ENCODE results near the gene RNF39. TPM values are rescaled to one million over a fixed set of nuclear protein-coding genes. Genes with fewer than 3 reads are reported as not detected.
"Not testable (repeated sequence)": the region's sequence is repeated elsewhere in the genome, so short reads cannot be mapped to it uniquely, and the experiment has no call there.

RNF39 gene
- total RNA-seq, 3 donors from 2014 or later, result not detected

DNA sequence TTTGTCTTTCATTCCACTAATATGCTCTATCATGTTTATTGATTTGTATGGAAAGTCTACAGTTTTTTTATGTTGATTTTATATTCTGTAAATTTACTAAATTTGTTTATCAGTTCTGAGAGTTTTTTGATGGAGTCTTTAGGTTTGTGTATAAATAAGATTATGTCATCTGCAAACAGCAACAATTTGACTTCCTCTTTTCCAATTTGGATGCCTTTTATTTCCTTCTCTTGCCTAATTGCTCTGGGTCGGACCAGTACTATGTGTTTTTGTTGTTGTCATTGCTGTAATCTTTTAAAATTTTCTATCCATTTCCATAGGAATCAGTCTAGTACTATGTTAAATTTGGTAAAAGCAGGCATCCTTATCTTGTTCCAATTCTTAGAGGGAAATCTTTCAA is 46.0 kb downstream of the RNF39 start:
- ATAC-seq, result no peak
- H3K36me3 Mint-ChIP-seq (ENCODE audit: insufficient read depth), result peaks cover 19% of the 10 kb centered on the region
- no peak for DNase-seq
- no peaks in the 10 kb centered on the region for H3K27me3 Mint-ChIP-seq (ENCODE audit: low read depth)
- no peaks in the 10 kb centered on the region for H3K4me1 Mint-ChIP-seq (ENCODE audit: low read depth)
- no peak overlapping the region for H3K4me3 Mint-ChIP-seq
- H3K9me3 Mint-ChIP-seq, result no peaks in the 10 kb centered on the region

DNA sequence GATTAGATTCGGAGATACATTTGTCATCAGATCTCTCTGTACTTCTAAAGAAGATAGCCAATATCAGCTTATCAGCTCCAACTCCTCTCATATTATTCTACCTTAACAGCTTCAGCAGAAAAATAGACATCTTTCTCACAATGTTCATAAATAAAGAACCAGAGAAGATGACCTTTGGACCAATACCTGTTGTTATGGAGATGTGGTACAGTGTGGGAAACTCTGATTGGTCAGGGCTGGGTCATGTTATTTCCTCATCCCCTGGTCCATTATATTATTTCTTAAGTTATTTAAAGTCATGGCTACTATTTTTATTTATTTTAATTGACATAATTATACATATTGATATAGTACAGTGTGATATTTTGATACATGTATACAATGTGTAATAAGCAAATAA is 50.4 kb downstream of the RNF39 start:
- DNase-seq (no peak), ATAC-seq (no peak)
- no peak overlapping the region for H3K4me3 Mint-ChIP-seq

DNA sequence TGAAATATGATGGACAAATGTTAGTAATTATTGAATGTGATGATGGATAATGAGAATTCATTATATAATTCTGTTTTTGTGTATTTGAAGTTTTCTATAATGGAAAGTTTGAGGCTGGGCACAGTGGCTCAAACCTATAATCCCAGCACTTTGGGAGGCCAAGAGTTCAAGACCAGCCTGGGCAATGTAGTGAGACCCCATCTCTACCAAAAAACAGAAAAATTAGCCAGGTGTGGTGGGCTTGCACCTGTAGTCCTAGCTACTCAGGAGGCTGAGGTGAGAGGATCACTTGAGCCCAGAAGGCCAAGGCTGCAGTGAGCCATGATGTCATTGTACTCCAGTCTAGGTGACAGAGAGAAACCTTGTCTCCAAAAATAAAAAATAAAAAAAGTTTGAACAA is 52.9 kb downstream of the RNF39 start:
- H3K4me1 Mint-ChIP-seq (ENCODE audit: low read depth); H3K27me3 Mint-ChIP-seq (ENCODE audit: low read depth); H3K4me3 Mint-ChIP-seq; H3K9me3 Mint-ChIP-seq; ATAC-seq; DNase-seq: not testable (repeated sequence)
- H3K36me3 Mint-ChIP-seq (ENCODE audit: insufficient read depth), result peaks cover 20% of the 10 kb centered on the region

More for the DNA sequence above, 50.4 kb downstream of the RNF39 start:
- H3K4me1 Mint-ChIP-seq (ENCODE audit: low read depth), result no peaks in the 10 kb centered on the region
- peaks cover 15% of the 10 kb centered on the region for H3K36me3 Mint-ChIP-seq (ENCODE audit: insufficient read depth)
- H3K9me3 Mint-ChIP-seq, result no peaks in the 10 kb centered on the region
- no peaks in the 10 kb centered on the region for H3K27me3 Mint-ChIP-seq (ENCODE audit: low read depth)

DNA sequence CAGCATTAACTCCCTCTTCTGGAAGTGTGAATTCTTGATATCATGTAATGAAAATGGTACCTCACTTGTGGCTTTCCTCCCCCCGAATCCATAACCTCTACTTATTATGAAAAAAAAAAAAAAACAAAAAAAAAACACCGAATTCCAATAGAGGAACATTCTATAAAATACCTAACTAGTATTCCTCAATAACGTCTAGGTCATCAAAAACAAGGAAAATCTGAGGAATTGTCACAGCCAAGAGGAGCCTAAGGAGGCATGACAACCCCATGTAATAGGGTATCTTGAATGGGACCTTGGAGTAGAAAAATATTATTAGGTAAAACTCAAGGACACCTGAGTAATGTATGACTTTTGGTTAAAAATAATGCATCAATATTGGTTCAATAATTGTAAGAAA is 53.4 kb downstream of the RNF39 start:
- no peaks in the 10 kb centered on the region for H3K27me3 Mint-ChIP-seq (ENCODE audit: low read depth)
- no peaks in the 10 kb centered on the region for H3K9me3 Mint-ChIP-seq
- H3K4me3 Mint-ChIP-seq, result no peak overlapping the region
- peaks cover 20% of the 10 kb centered on the region for H3K36me3 Mint-ChIP-seq (ENCODE audit: insufficient read depth)
- H3K4me1 Mint-ChIP-seq (ENCODE audit: low read depth), result no peaks in the 10 kb centered on the region
- ATAC-seq, result no peak
- DNase-seq, result no peak

DNA sequence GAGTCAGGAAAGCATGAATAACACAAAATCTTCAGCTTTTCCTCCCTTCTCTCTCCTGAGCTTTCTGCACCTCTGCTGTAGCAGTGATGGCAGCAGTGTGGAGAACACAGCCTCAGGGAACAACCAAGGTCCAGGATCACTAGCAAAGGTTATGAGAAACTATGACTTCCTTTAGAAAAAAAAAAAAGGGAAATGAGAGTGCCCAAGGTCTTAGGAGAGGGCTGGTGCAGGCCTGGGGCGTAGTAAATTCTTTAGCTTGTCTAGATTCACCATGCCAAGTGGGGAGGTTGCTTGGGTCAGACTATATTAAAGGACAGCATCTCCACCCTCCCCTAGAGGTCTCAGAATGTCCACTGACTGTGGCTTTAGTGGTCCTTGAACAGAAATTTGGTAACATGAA is 54.9 kb downstream of the RNF39 start:
- ATAC-seq (no peak), DNase-seq (no peak)
- Mint-ChIP-seq H3K9me3 (no peaks in the 10 kb centered on the region), H3K4me3 (no peak overlapping the region), H3K4me1 (ENCODE audit: low read depth) (no peaks in the 10 kb centered on the region), H3K27me3 (ENCODE audit: low read depth) (no peaks in the 10 kb centered on the region), H3K36me3 (ENCODE audit: insufficient read depth) (peaks cover 19% of the 10 kb centered on the region)

Other genes starting within 250 kb of the RNF39 start
- gene HLA-G, start 247.9 kb downstream of the RNF39 start, total RNA-seq, result 1 to 10 TPM in 1 of 3 donors, not detected in 2; 1.1 TPM
- gene HLA-A, start 133.2 kb downstream of the RNF39 start, total RNA-seq, result 1,000 to 10,000 TPM; 1,247 to 1,756 (median 1,527) TPM
- gene POLR1H, start 14.5 kb downstream of the RNF39 start, total RNA-seq, result 10 to 100 TPM; 80.6 to 86.6 (median 84.8) TPM
- 10 to 100 TPM; 71.9 to 81.6 (median 80.5) TPM for gene PPP1R11, start 8.6 kb downstream of the RNF39 start, total RNA-seq
- gene TRIM31, start 37.3 kb upstream of the RNF39 start, total RNA-seq, result not detected
- gene TRIM40, start 60.4 kb upstream of the RNF39 start, total RNA-seq, result not detected
- gene TRIM10, start 85.4 kb upstream of the RNF39 start, total RNA-seq, result not detected
- gene TRIM15, start 87.8 kb upstream of the RNF39 start, total RNA-seq, result under 1 TPM in 1 of 3 donors, not detected in 2; 0.15 TPM
- gene TRIM26, start 137.6 kb upstream of the RNF39 start, total RNA-seq, result 10 to 100 TPM; 57.1 to 72.5 (median 61.6) TPM